ENCODE data around the gene ORM2. TPM values are rescaled to one million over a fixed set of nuclear protein-coding genes. Genes with fewer than 3 reads are reported as not detected.

Gene ORM2
- total and polyA plus RNA-seq, 9 donors, result 0.33 to 0.40 (median 0.36) TPM; not detected in 6

GRCh38 chr9:114376586-114377445, 47.1 kb downstream of the ORM2 start:
- DNase-seq, result no peak
- no peaks in the 10 kb centered on the region for H3K27me3 ChIP-seq (ENCODE audit: control insufficient read depth, insufficient read depth, low read length)
- peaks cover 44% of the 10 kb centered on the region for H3K36me3 ChIP-seq (ENCODE audit: control insufficient read depth, insufficient read depth, low read length)
- no peak overlapping the region for H3K27ac ChIP-seq (ENCODE audit: low read length)
- no peaks in the 10 kb centered on the region for H3K9me3 ChIP-seq (replicated peaks; ENCODE audit: control insufficient read depth, low read depth, low read length)
- H3K4me3 ChIP-seq (ENCODE audit: low read length), result no peak overlapping the region
- peaks cover 17% of the 10 kb centered on the region for H3K4me1 ChIP-seq (ENCODE audit: control insufficient read depth, insufficient read depth, low read length)
- WGBS (ENCODE audit: insufficient coverage), result 94% methylated on average over 15 of the region's 19 CpGs

GRCh38 chr9:114378016-114378415, 48.3 kb downstream of the ORM2 start:
- 89% methylated on average over 8 of the region's 8 CpGs for WGBS (ENCODE audit: insufficient coverage)
- H3K4me1 ChIP-seq (ENCODE audit: control insufficient read depth, insufficient read depth, low read length), result peaks cover 11% of the 10 kb centered on the region

GRCh38 chr9:114378883-114379282, 49.2 kb downstream of the ORM2 start:
- peaks cover 13% of the 10 kb centered on the region for H3K4me1 ChIP-seq (ENCODE audit: control insufficient read depth, insufficient read depth, low read length)
- no peak for DNase-seq
- H3K9me3 ChIP-seq (replicated peaks; ENCODE audit: control insufficient read depth, low read depth, low read length), result no peaks in the 10 kb centered on the region
- H3K27ac ChIP-seq (ENCODE audit: low read length), result no peak overlapping the region
- WGBS (ENCODE audit: insufficient coverage), result 97% methylated on average over 3 of the region's 5 CpGs
- H3K4me3 ChIP-seq (ENCODE audit: low read length), result no peak overlapping the region
- peaks cover 44% of the 10 kb centered on the region for H3K36me3 ChIP-seq (ENCODE audit: control insufficient read depth, insufficient read depth, low read length)
- no peaks in the 10 kb centered on the region for H3K27me3 ChIP-seq (ENCODE audit: control insufficient read depth, insufficient read depth, low read length)

More at GRCh38 chr9:114378016-114378415, 48.3 kb downstream of the ORM2 start:
- H3K36me3 ChIP-seq (ENCODE audit: control insufficient read depth, insufficient read depth, low read length), result peaks cover 47% of the 10 kb centered on the region
- DNase-seq, result no peak
- H3K27me3 ChIP-seq (ENCODE audit: control insufficient read depth, insufficient read depth, low read length), result no peaks in the 10 kb centered on the region
- H3K27ac ChIP-seq (ENCODE audit: low read length), result no peak overlapping the region
- no peak overlapping the region for H3K4me3 ChIP-seq (ENCODE audit: low read length)
- no peaks in the 10 kb centered on the region for H3K9me3 ChIP-seq (replicated peaks; ENCODE audit: control insufficient read depth, low read depth, low read length)

Other genes starting within 250 kb of the ORM2 start
- gene KIF12, start 230.6 kb upstream of the ORM2 start, total RNA-seq, result 0.13 TPM
- gene KIF12, start 230.6 kb upstream of the ORM2 start, polyA plus RNA-seq (ENCODE audit: insufficient read depth in 1 of 8, insufficient read length in 8 of 8, low replicate concordance in 1 of 8), result 1 to 10 TPM in 2 of 8 donors, under 1 TPM in 6; 0.05 to 7.2 (median 0.35) TPM
- gene COL27A1, start 174.3 kb upstream of the ORM2 start, total RNA-seq, result 22.1 TPM
- gene COL27A1, start 174.3 kb upstream of the ORM2 start, polyA plus RNA-seq (ENCODE audit: insufficient read depth in 1 of 8, insufficient read length in 8 of 8, low replicate concordance in 1 of 8), result 10 to 100 TPM; 22.7 to 41.3 (median 34.3) TPM
- 0.49 TPM for gene ORM1, start 6.8 kb upstream of the ORM2 start, total RNA-seq
- 1 to 10 TPM in 1 of 8 donors, under 1 TPM in 7; 0.25 to 2.6 (median 0.66) TPM for gene ORM1, start 6.8 kb upstream of the ORM2 start, polyA plus RNA-seq (ENCODE audit: insufficient read depth in 1 of 8, insufficient read length in 8 of 8, low replicate concordance in 1 of 8)
- gene AKNA, start 58.1 kb downstream of the ORM2 start, total RNA-seq, result 8.4 TPM
- gene AKNA, start 58.1 kb downstream of the ORM2 start, polyA plus RNA-seq (ENCODE audit: insufficient read depth in 1 of 8, insufficient read length in 8 of 8, low replicate concordance in 1 of 8), result 10 to 100 TPM in 5 of 8 donors, 1 to 10 TPM in 3; 7.0 to 14.6 (median 10.2) TPM
- gene WHRN, start 175.6 kb downstream of the ORM2 start, total RNA-seq, result 0.89 TPM
- 1 to 10 TPM; 2.0 to 5.5 (median 3.5) TPM for gene WHRN, start 175.6 kb downstream of the ORM2 start, polyA plus RNA-seq (ENCODE audit: insufficient read depth in 1 of 8, insufficient read length in 8 of 8, low replicate concordance in 1 of 8)

All from muscle of leg (tissue), 11 donors.